Measurements from ENCODE around the gene SAXO2. TPM values are rescaled to one million over a fixed set of nuclear protein-coding genes. Genes with fewer than 3 reads are reported as not detected.
"Not testable (repeated sequence)": the region's sequence is repeated elsewhere in the genome, so short reads cannot be mapped to it uniquely, and the experiment has no call there.

SAXO2 gene
- polyA plus RNA-seq, 1 donor from 2014 or later: 8.6 TPM

GRCh38 chr15:82298032-82298431 lies 35.4 kb downstream of the SAXO2 start (continued):
- no peak for TF ChIP-seq SMC3 (conservative IDR thresholded peaks at IDR 0.05; ENCODE audit: poor library complexity)

DNA sequence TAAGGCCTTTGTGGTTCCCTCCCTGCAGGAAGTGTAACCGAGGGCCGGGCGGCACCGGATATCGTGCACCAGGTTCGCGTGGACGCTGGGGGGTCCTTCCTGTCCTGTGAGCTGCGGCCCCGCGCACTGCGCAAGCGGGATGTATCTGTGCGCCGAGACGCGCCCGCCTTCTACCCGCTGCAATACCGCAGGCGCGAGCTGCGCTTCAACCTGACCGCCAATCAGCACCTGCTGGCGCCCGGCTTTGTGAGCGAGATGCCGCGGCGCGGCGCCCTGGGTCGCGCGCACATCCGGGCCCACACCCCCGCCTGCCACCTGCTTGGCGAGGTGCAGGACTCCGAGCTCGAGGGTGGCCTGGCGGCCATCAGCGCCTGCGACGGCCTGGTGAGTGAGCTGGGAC lies 35.9 kb downstream of the SAXO2 start:
- no peaks in the 10 kb centered on the region for H3K9me2 ChIP-seq (ENCODE audit: insufficient read depth, low read length)
- H3K4me3 ChIP-seq (ENCODE audit: low read length): no peak overlapping the region
- H3K9me3 ChIP-seq (ENCODE audit: low read length): no peaks in the 10 kb centered on the region
- no peak overlapping the region for H3K9ac ChIP-seq (ENCODE audit: low read length)
- H3K4me2 ChIP-seq (ENCODE audit: low read length): no peak overlapping the region
- no peaks in the 10 kb centered on the region for H3K27me3 ChIP-seq (ENCODE audit: insufficient read depth, low read depth, low read length)
- H3K79me2 ChIP-seq (replicated peaks; ENCODE audit: insufficient read depth, low read length): no peaks in the 10 kb centered on the region
- H4K20me1 ChIP-seq (ENCODE audit: insufficient read depth): no peaks in the 10 kb centered on the region
- no peak for TF ChIP-seq TAF1 (IDR thresholded peaks at IDR 0.05; ENCODE audit: low read depth)
- no peak for TF ChIP-seq POLR2AphosphoS5 (IDR thresholded peaks at IDR 0.05)
- TF ChIP-seq SMC3 (conservative IDR thresholded peaks at IDR 0.05; ENCODE audit: poor library complexity): no peak
- TF ChIP-seq, protein P1, sequence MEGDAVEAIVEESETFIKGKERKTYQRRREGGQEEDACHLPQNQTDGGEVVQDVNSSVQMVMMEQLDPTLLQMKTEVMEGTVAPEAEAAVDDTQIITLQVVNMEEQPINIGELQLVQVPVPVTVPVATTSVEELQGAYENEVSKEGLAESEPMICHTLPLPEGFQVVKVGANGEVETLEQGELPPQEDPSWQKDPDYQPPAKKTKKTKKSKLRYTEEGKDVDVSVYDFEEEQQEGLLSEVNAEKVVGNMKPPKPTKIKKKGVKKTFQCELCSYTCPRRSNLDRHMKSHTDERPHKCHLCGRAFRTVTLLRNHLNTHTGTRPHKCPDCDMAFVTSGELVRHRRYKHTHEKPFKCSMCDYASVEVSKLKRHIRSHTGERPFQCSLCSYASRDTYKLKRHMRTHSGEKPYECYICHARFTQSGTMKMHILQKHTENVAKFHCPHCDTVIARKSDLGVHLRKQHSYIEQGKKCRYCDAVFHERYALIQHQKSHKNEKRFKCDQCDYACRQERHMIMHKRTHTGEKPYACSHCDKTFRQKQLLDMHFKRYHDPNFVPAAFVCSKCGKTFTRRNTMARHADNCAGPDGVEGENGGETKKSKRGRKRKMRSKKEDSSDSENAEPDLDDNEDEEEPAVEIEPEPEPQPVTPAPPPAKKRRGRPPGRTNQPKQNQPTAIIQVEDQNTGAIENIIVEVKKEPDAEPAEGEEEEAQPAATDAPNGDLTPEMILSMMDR (IDR thresholded peaks at IDR 0.05; ENCODE audit: poor library complexity, severe bottlenecking): no peak
- TF ChIP-seq EZH2 (IDR thresholded peaks at IDR 0.05; ENCODE audit: borderline replicate concordance, insufficient read depth, low read length, poor library complexity, severe bottlenecking): no peak
- no peak for TF ChIP-seq EP300 (conservative IDR thresholded peaks at IDR 0.05; ENCODE audit: poor library complexity, severe bottlenecking)
- no peak for TF ChIP-seq MXI1 (conservative IDR thresholded peaks at IDR 0.05; ENCODE audit: poor library complexity, severe bottlenecking)
- no peak for TF ChIP-seq RAD21 (conservative IDR thresholded peaks at IDR 0.05)
- TF ChIP-seq, protein P2, sequence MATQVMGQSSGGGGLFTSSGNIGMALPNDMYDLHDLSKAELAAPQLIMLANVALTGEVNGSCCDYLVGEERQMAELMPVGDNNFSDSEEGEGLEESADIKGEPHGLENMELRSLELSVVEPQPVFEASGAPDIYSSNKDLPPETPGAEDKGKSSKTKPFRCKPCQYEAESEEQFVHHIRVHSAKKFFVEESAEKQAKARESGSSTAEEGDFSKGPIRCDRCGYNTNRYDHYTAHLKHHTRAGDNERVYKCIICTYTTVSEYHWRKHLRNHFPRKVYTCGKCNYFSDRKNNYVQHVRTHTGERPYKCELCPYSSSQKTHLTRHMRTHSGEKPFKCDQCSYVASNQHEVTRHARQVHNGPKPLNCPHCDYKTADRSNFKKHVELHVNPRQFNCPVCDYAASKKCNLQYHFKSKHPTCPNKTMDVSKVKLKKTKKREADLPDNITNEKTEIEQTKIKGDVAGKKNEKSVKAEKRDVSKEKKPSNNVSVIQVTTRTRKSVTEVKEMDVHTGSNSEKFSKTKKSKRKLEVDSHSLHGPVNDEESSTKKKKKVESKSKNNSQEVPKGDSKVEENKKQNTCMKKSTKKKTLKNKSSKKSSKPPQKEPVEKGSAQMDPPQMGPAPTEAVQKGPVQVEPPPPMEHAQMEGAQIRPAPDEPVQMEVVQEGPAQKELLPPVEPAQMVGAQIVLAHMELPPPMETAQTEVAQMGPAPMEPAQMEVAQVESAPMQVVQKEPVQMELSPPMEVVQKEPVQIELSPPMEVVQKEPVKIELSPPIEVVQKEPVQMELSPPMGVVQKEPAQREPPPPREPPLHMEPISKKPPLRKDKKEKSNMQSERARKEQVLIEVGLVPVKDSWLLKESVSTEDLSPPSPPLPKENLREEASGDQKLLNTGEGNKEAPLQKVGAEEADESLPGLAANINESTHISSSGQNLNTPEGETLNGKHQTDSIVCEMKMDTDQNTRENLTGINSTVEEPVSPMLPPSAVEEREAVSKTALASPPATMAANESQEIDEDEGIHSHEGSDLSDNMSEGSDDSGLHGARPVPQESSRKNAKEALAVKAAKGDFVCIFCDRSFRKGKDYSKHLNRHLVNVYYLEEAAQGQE (IDR thresholded peaks at IDR 0.05; ENCODE audit: borderline replicate concordance): no peak
- no peak overlapping the region for H3K27ac ChIP-seq (ENCODE audit: low read length)
- H2AFZ ChIP-seq (ENCODE audit: low read depth, low read length): no peak overlapping the region
- H3F3A ChIP-seq (ENCODE audit: insufficient read depth, low read length, poor library complexity, severe bottlenecking): no peaks in the 10 kb centered on the region
- no peaks in the 10 kb centered on the region for H3K36me3 ChIP-seq (ENCODE audit: insufficient read depth, low read length)

GRCh38 chr15:82299511-82299914 lies 36.9 kb downstream of the SAXO2 start:
- H3K9ac ChIP-seq (ENCODE audit: low read length); H3K4me3 ChIP-seq (ENCODE audit: low read length); H3K27ac ChIP-seq (ENCODE audit: low read length): not testable (repeated sequence)

DNA sequence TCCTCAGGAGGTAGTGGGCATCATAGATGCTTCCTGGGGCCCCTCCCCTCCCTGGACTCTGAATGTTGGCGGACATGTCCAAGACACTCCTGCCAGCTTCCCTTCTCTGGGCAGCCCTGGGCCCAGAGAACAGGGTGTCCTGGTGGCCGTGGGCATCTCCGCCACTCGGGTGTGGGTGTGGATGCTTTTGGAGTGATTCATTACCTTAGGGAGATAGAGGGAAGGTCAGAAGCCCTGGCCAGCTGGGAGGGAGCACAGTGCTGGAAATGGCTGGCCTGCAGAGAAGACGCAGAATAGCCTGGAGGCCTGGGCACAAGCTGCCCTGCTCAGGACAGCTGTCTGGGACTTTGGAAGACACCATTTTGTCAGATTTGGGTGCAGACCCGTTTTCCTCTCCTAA lies 37.7 kb downstream of the SAXO2 start:
- not testable (repeated sequence) for H3K27ac ChIP-seq (ENCODE audit: low read length); H3K79me2 ChIP-seq (replicated peaks; ENCODE audit: insufficient read depth, low read length); H3F3A ChIP-seq (ENCODE audit: insufficient read depth, low read length, poor library complexity, severe bottlenecking); H3K4me2 ChIP-seq (ENCODE audit: low read length); H3K4me3 ChIP-seq (ENCODE audit: low read length); H3K9ac ChIP-seq (ENCODE audit: low read length); H3K9me3 ChIP-seq (ENCODE audit: low read length); H4K20me1 ChIP-seq (ENCODE audit: insufficient read depth); H3K9me2 ChIP-seq (ENCODE audit: insufficient read depth, low read length); H3K27me3 ChIP-seq (ENCODE audit: insufficient read depth, low read depth, low read length); H2AFZ ChIP-seq (ENCODE audit: low read depth, low read length); H3K36me3 ChIP-seq (ENCODE audit: insufficient read depth, low read length)

More at GRCh38 chr15:82299511-82299914, 36.9 kb downstream of the SAXO2 start:
- H3K27me3 ChIP-seq (ENCODE audit: insufficient read depth, low read depth, low read length); H3F3A ChIP-seq (ENCODE audit: insufficient read depth, low read length, poor library complexity, severe bottlenecking); H3K36me3 ChIP-seq (ENCODE audit: insufficient read depth, low read length); H3K9me3 ChIP-seq (ENCODE audit: low read length); H2AFZ ChIP-seq (ENCODE audit: low read depth, low read length); H3K9me2 ChIP-seq (ENCODE audit: insufficient read depth, low read length); H4K20me1 ChIP-seq (ENCODE audit: insufficient read depth); H3K4me2 ChIP-seq (ENCODE audit: low read length); H3K79me2 ChIP-seq (replicated peaks; ENCODE audit: insufficient read depth, low read length): not testable (repeated sequence)

Measured in neural cell (in vitro differentiated cells).